Activated CD4-positive, alpha-beta T cell treated with anti-CD3 and anti-CD28 coated beads for 24 hours (primary cell): Measurements from ENCODE around the gene LGALS9C.
"Not testable (repeated sequence)": the region's sequence is repeated elsewhere in the genome, so short reads cannot be mapped to it uniquely, and the experiment has no call there.

ENCODE experiments used
- DNase-seq, 2 donors: peaks; one replicate each; pipeline ENCODE4 v3.0.0-alpha.2; 2020; ENCODE audit warnings: low read depth in 2 of 2

Gene LGALS9C

DNA sequence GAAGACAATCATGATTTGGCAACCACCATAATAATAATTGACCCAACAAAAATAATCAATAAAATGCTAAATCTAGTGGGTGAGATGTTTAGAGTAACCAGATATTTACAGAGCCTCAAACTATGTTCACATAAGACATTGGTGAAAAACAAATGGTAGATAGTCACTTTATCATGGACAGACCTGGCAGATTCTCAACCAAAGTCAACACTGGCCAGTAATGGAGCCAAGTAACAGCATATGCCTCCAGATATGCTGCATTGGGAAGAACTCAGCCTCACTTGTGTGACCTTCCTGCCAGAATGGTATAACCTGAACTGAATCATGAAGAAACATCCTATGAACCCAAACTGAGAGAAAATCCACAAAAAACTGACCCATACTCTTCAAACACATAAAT lies 53.8 kb downstream of the LGALS9C start:
- DNase-seq: not testable (repeated sequence)

DNA sequence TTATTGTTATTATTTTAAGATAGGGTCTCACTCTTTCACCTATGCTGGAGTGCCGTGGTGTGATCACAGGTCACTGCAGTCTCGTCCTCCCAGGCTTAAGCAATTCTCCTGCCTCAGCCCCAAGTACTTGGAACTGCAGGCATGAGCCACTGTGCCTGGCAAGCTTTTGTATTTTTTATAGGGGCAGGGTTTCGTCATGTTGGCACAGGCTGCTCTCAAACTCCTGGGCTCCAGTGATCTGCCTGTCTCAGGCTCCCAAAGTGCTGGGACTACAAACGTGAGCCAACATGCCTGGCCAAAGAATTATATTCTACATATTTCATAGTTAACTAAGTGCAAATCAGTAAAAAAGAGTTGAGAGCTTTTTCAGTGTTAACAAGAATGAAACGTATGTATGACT lies 65.6 kb downstream of the LGALS9C start:
- DNase-seq: not testable (repeated sequence)

DNA sequence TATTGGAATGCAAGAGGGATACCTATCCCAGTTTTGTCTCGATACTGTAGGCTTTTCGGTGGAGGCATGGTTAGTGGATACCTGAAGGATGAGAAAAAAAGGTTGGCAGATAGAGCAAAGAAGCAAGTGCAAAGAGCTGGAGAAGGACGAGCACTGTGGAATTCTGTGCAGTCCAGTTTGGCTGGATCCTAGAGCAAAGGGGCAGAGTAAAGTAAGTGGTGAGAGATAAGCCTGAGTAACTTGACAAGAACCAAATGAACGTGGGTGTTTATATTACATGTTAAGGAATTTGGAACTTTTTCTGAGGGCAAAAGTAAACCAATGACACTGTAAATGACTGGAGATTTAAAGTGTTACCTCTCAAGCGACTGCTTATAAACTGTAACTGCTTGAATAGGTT lies 66.3 kb downstream of the LGALS9C start:
- DNase-seq: not testable (repeated sequence)
